MM.1S (cell line): ENCODE results near the gene PFAS.

Source experiments
- DNase-seq: peaks from one replicate; pipeline ENCODE4 v3.0.0-alpha.2; 2015
- H2AFZ ChIP-seq: fragments of 300-600 bp; sonication (generic); 2 replicates; pipeline ENCODE4 v1.6.0; 2016; ENCODE audit warnings: antibody characterized with exemption, low read length
- H3F3A ChIP-seq: fragments of 300-600 bp; sonication (generic); 2 replicates; pipeline ENCODE4 v1.6.1; 2016; ENCODE audit warnings: mild to moderate bottlenecking, antibody characterized with exemption, low read length, moderate library complexity, mixed read lengths; ENCODE audit not compliant: insufficient read depth
- H3K27ac ChIP-seq: fragments of 300-600 bp; sonication (generic); 2 replicates; pipeline ENCODE4 v1.5.1; 2016; ENCODE audit warnings: mild to moderate bottlenecking, low read length
- H3K27me3 ChIP-seq: fragments of 300-600 bp; sonication (generic); replicated peaks from 2 replicates; pipeline ENCODE4 v1.6.0; 2016; ENCODE audit warnings: low read length; ENCODE audit not compliant: insufficient read depth
- H3K36me3 ChIP-seq: fragments of 300-600 bp; sonication (generic); replicated peaks from 2 replicates; pipeline ENCODE4 v1.6.1; 2016; ENCODE audit warnings: mild to moderate bottlenecking, low read length, mixed read lengths; ENCODE audit not compliant: insufficient read depth
- H3K4me1 ChIP-seq: fragments of 300-600 bp; sonication (generic); 2 replicates; pipeline ENCODE4 v1.6.1; 2016; ENCODE audit warnings: low read length, mixed read lengths
- H3K4me2 ChIP-seq: fragments of 300-600 bp; sonication (generic); 2 replicates; pipeline ENCODE4 v1.6.0; 2016; ENCODE audit warnings: low read depth, low read length
- H3K4me3 ChIP-seq: fragments of 300-600 bp; sonication (generic); 2 replicates; pipeline ENCODE4 v1.5.1; 2016; ENCODE audit warnings: low read length, mixed read lengths
- H3K79me2 ChIP-seq: fragments of 300-600 bp; sonication (generic); 2 replicates; pipeline ENCODE4 v1.6.1; 2016; ENCODE audit warnings: mixed run types, low read length, mixed read lengths
- H3K9ac ChIP-seq: fragments of 300-600 bp; sonication (generic); 2 replicates; pipeline ENCODE4 v1.6.1; 2016; ENCODE audit warnings: low read length, mixed read lengths
- H3K9me2 ChIP-seq: fragments of 300-600 bp; sonication (generic); replicated peaks from 2 replicates; pipeline ENCODE4 v1.6.1; 2016; ENCODE audit warnings: mild to moderate bottlenecking, low read length, mixed read lengths; ENCODE audit not compliant: insufficient read depth
- H3K9me3 ChIP-seq: fragments of 300-600 bp; sonication (generic); replicated peaks from 2 replicates; pipeline ENCODE4 v1.6.1; 2016; ENCODE audit warnings: mild to moderate bottlenecking, low read length, mixed read lengths; ENCODE audit not compliant: insufficient read depth
- H4K20me1 ChIP-seq: fragments of 300-600 bp; sonication (generic); 2 replicates; pipeline ENCODE4 v1.6.1; 2016; ENCODE audit warnings: mild to moderate bottlenecking, low read length, moderate library complexity, mixed read lengths; ENCODE audit not compliant: insufficient read depth
- EZH2 ChIP-seq: fragments of 300-600 bp; sonication (generic); optimal IDR thresholded peaks from 2 replicates; pipeline ENCODE3; 2017; ENCODE audit warnings: low read depth, mild to moderate bottlenecking, antibody characterized with exemption, low read length, mixed read lengths
- EZH2phosphoT487 ChIP-seq: fragments of 300-600 bp; sonication (generic); IDR thresholded peaks from 2 replicates; pipeline ENCODE4 v1.6.1; 2018; ENCODE audit warnings: antibody characterized with exemption, low read length
- TF ChIP-seq, protein P1 (sequence below): fragments of 300-600 bp; sonication (generic); IDR thresholded peaks from 2 replicates; pipeline ENCODE4 v1.5.1; 2016; ENCODE audit warnings: antibody characterized with exemption, low read length, mixed read lengths

The PFAS gene

DNA sequence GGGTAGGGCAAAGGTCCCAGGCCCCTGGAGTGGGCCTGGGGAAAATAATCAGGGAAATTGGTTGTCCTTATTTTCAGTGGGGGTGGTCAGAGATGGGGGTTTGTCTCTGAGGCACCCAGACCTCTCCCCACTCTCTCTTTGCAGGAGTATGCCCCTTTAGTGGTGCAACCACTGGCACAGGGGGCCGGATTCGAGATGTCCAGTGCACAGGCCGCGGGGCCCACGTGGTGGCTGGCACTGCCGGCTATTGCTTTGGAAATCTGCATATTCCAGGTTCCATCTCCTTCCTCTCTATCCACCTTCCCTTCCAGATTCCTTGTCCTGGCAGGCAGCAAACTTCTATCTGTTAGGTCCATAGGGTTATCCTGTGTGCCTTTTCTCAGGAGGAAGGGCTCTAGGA, 7.6 kb downstream of the PFAS start:
- no peak overlapping the region for H2AFZ ChIP-seq
- H3K27me3 ChIP-seq = no peaks in the 10 kb centered on the region
- no peaks in the 10 kb centered on the region for H4K20me1 ChIP-seq
- no peak overlapping the region for H3K4me2 ChIP-seq
- peaks cover 8% of the 10 kb centered on the region; the same call in 1 of the 2 replicates for H3K36me3 ChIP-seq
- H3K4me3 ChIP-seq = no peak overlapping the region
- no peaks in the 10 kb centered on the region for H3K4me1 ChIP-seq
- no peaks in the 10 kb centered on the region for H3K9me3 ChIP-seq
- H3K79me2 ChIP-seq = peaks cover 14% of the 10 kb centered on the region
- no peak overlapping the region for H3K27ac ChIP-seq
- no peaks in the 10 kb centered on the region for H3K9me2 ChIP-seq
- no peaks in the 10 kb centered on the region for H3F3A ChIP-seq
- DNase-seq = no peak
- no peak overlapping the region for H3K9ac ChIP-seq
- no peak for TF ChIP-seq EZH2phosphoT487
- TF ChIP-seq EZH2 = no peak
- TF ChIP-seq, protein P1, sequence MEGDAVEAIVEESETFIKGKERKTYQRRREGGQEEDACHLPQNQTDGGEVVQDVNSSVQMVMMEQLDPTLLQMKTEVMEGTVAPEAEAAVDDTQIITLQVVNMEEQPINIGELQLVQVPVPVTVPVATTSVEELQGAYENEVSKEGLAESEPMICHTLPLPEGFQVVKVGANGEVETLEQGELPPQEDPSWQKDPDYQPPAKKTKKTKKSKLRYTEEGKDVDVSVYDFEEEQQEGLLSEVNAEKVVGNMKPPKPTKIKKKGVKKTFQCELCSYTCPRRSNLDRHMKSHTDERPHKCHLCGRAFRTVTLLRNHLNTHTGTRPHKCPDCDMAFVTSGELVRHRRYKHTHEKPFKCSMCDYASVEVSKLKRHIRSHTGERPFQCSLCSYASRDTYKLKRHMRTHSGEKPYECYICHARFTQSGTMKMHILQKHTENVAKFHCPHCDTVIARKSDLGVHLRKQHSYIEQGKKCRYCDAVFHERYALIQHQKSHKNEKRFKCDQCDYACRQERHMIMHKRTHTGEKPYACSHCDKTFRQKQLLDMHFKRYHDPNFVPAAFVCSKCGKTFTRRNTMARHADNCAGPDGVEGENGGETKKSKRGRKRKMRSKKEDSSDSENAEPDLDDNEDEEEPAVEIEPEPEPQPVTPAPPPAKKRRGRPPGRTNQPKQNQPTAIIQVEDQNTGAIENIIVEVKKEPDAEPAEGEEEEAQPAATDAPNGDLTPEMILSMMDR = no peak

DNA sequence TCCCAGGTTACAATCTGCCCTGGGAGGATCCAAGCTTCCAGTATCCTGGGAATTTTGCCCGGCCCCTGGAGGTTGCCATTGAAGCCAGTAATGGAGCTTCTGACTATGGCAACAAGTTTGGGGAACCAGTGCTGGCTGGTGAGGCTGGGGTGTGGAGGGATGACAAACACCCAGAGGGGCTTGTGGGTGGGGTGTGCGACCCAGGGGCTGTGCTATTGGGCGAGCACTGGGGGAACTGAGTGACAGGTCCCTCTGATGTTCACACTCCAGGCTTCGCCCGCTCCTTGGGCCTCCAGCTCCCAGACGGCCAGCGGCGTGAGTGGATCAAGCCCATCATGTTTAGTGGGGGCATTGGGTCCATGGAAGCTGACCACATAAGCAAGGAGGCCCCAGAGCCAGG, 8.7 kb downstream of the PFAS start:
- Histone ChIP-seq H3K9me3 (no peaks in the 10 kb centered on the region), H3K36me3 (peaks cover 11% of the 10 kb centered on the region; the same call in 1 of the 2 replicates), H3K4me2 (no peak overlapping the region), H3K27me3 (no peaks in the 10 kb centered on the region), H3K79me2 (peaks cover 4% of the 10 kb centered on the region), H3K9ac (no peak overlapping the region), H3K4me1 (no peaks in the 10 kb centered on the region), H3K9me2 (no peaks in the 10 kb centered on the region), H3K27ac (no peak overlapping the region), H3K4me3 (no peak overlapping the region), H4K20me1 (no peaks in the 10 kb centered on the region), H2AFZ (no peak overlapping the region), H3F3A (no peaks in the 10 kb centered on the region)
- no peak for DNase-seq
- TF ChIP-seq EZH2phosphoT487 (no peak), EZH2 (no peak)
- TF ChIP-seq, protein P1 = no peak

DNA sequence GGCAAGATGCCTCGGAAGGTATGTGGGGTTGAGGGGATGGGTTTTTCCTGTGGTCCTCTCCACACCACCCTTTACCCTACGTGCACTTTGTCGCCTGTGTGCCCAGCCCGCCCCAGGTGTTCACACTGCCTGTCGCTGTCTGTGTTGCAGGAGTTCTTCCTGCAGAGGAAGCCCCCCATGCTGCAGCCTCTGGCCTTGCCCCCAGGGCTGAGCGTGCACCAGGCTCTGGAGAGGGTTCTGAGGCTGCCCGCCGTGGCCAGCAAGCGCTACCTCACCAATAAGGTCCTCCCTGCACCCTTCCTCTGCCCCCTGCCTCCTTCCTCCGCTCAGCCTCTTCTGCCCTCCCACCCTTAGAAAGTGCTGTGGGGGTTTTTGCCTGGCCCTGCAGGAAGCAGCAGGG, 15.2 kb downstream of the PFAS start:
- no peak overlapping the region for H3K9ac ChIP-seq
- no peaks in the 10 kb centered on the region for H3K4me1 ChIP-seq
- H3F3A ChIP-seq = no peaks in the 10 kb centered on the region
- TF ChIP-seq EZH2phosphoT487 (no peak), EZH2 (no peak)
- TF ChIP-seq, protein P1 = no peak
- H3K79me2 ChIP-seq = no peaks in the 10 kb centered on the region
- no peaks in the 10 kb centered on the region for H3K9me2 ChIP-seq
- H3K36me3 ChIP-seq = peaks cover 5% of the 10 kb centered on the region; the same call in 1 of the 2 replicates
- no peak overlapping the region for H3K27ac ChIP-seq
- no peaks in the 10 kb centered on the region for H3K9me3 ChIP-seq
- H2AFZ ChIP-seq = no peak overlapping the region
- no peaks in the 10 kb centered on the region for H3K27me3 ChIP-seq
- H3K4me3 ChIP-seq = no peak overlapping the region
- H4K20me1 ChIP-seq = no peaks in the 10 kb centered on the region
- DNase-seq = no peak
- H3K4me2 ChIP-seq = no peak overlapping the region
